Rectal smooth muscle tissue (tissue), 1 donor: ENCODE measurements around the gene FAM222B.
"Not testable (repeated sequence)": the region's sequence is repeated elsewhere in the genome, so short reads cannot be mapped to it uniquely, and the experiment has no call there.

Experiments
- H3K27ac ChIP-seq: one replicate; pipeline ENCODE4 v1.7.0; 2013; ENCODE audit warnings: low read depth, low read length, inconsistent platforms
- H3K27me3 ChIP-seq: one replicate; pipeline ENCODE4 v1.7.0; 2013; ENCODE audit warnings: low read length; ENCODE audit not compliant: control insufficient read depth, insufficient read depth
- H3K36me3 ChIP-seq: one replicate; pipeline ENCODE4 v1.7.0; 2013; ENCODE audit warnings: low read length; ENCODE audit not compliant: control insufficient read depth, insufficient read depth
- H3K4me1 ChIP-seq: one replicate; pipeline ENCODE4 v1.7.0; 2013; ENCODE audit warnings: low read length; ENCODE audit not compliant: control insufficient read depth, insufficient read depth
- H3K4me3 ChIP-seq: one replicate; pipeline ENCODE4 v1.7.0; 2013; ENCODE audit warnings: low read length
- H3K9ac ChIP-seq: one replicate; pipeline ENCODE4 v1.7.0; 2013; ENCODE audit warnings: low read length

FAM222B gene

GRCh38 chr17:28734712-28735241, 107.8 kb downstream of the FAM222B start:
- H3K27ac ChIP-seq: no peak overlapping the region
- H3K36me3 ChIP-seq: no peaks in the 10 kb centered on the region
- H3K27me3 ChIP-seq: no peaks in the 10 kb centered on the region
- no peak overlapping the region for H3K4me3 ChIP-seq
- H3K4me1 ChIP-seq: no peaks in the 10 kb centered on the region
- no peak overlapping the region for H3K9ac ChIP-seq

- no peak overlapping the region for H3K4me3 ChIP-seq
- H3K4me1 ChIP-seq: no peaks in the 10 kb centered on the region
- H3K9ac ChIP-seq: no peak overlapping the region
- H3K27ac ChIP-seq: no peak overlapping the region
- H3K36me3 ChIP-seq: no peaks in the 10 kb centered on the region
- H3K27me3 ChIP-seq: no peaks in the 10 kb centered on the region
Observed at GRCh38 chr17:28733346-28733745, 109.2 kb downstream of the FAM222B start.

- no peak overlapping the region for H3K27ac ChIP-seq
- no peaks in the 10 kb centered on the region for H3K36me3 ChIP-seq
- H3K9ac ChIP-seq: no peak overlapping the region
- H3K27me3 ChIP-seq: no peaks in the 10 kb centered on the region
- no peak overlapping the region for H3K4me3 ChIP-seq
- H3K4me1 ChIP-seq: peaks cover 6% of the 10 kb centered on the region
Observed at GRCh38 chr17:28729950-28730330, 112.7 kb downstream of the FAM222B start.

GRCh38 chr17:28728364-28729200, 114.0 kb downstream of the FAM222B start, which contains the start of gene NEK8:
NEK8 (plus strand) TSS chr17:28728788; CDS start chr17:28728814, 26 bp downstream.
- Histone ChIP-seq H3K27ac (peak within 1 kb of the TSS; percentile 98), H3K27me3 (no peaks in the 10 kb centered on the region), H3K4me3 (peak within 1 kb of the TSS; percentile 79), H3K9ac (peak within 1 kb of the TSS; percentile 92), H3K4me1 (peaks cover 6% of the 10 kb centered on the region), H3K36me3 (peaks cover 4% of the 10 kb centered on the region)

GRCh38 chr17:28726627-28727491, 115.7 kb downstream of the FAM222B start:
- Histone ChIP-seq H3K27me3 (no peaks in the 10 kb centered on the region), H3K4me1 (peaks cover 6% of the 10 kb centered on the region), H3K4me3 (peak overlapping the region; percentile 79), H3K27ac (no peak overlapping the region), H3K36me3 (peaks cover 18% of the 10 kb centered on the region), H3K9ac (peak overlapping the region; percentile 7)

GRCh38 chr17:28726226-28726626, 116.4 kb downstream of the FAM222B start, which contains the start of gene TLCD1:
TLCD1 (minus strand) TSS chr17:28726233; CDS start chr17:28726097, 136 bp downstream.
- H3K9ac ChIP-seq: peak within 1 kb of the TSS; percentile 13
- H3K4me1 ChIP-seq: peaks cover 11% of the 10 kb centered on the region
- no peak within 1 kb of the TSS for H3K27ac ChIP-seq
- peaks cover 18% of the 10 kb centered on the region for H3K36me3 ChIP-seq
- H3K27me3 ChIP-seq: no peaks in the 10 kb centered on the region
- H3K4me3 ChIP-seq: peak within 1 kb of the TSS; percentile 79

GRCh38 chr17:28725660-28726225, 116.8 kb downstream of the FAM222B start:
- Histone ChIP-seq H3K9ac (peak overlapping the region; percentile 13), H3K27me3 (no peaks in the 10 kb centered on the region), H3K4me3 (peak overlapping the region; percentile 60), H3K4me1 (peaks cover 16% of the 10 kb centered on the region), H3K27ac (no peak overlapping the region), H3K36me3 (peaks cover 18% of the 10 kb centered on the region)

GRCh38 chr17:28725166-28725659, 117.4 kb downstream of the FAM222B start:
- Histone ChIP-seq H3K9ac (peak overlapping the region; percentile 13), H3K27me3 (no peaks in the 10 kb centered on the region), H3K36me3 (peaks cover 18% of the 10 kb centered on the region), H3K27ac (no peak overlapping the region), H3K4me3 (peak overlapping the region; percentile 60), H3K4me1 (peaks cover 21% of the 10 kb centered on the region)

- no peak overlapping the region for H3K27ac ChIP-seq
- no peaks in the 10 kb centered on the region for H3K27me3 ChIP-seq
- H3K9ac ChIP-seq: no peak overlapping the region
- peaks cover 18% of the 10 kb centered on the region for H3K36me3 ChIP-seq
- no peak overlapping the region for H3K4me3 ChIP-seq
- H3K4me1 ChIP-seq: peaks cover 21% of the 10 kb centered on the region
Observed at GRCh38 chr17:28724500-28725165, 118.0 kb downstream of the FAM222B start.

GRCh38 chr17:28723836-28724499, 118.6 kb downstream of the FAM222B start:
- H3K4me3 ChIP-seq: not testable (repeated sequence)
- H3K4me1 ChIP-seq: peaks cover 23% of the 10 kb centered on the region

GRCh38 chr17:28723159-28723835, 119.3 kb downstream of the FAM222B start:
- no peak overlapping the region for H3K27ac ChIP-seq

More at GRCh38 chr17:28723836-28724499, 118.6 kb downstream of the FAM222B start:
- not testable (repeated sequence) for H3K27me3 ChIP-seq, H3K27ac ChIP-seq, H3K9ac ChIP-seq
- H3K36me3 ChIP-seq: peaks cover 18% of the 10 kb centered on the region

More at GRCh38 chr17:28723159-28723835, 119.3 kb downstream of the FAM222B start:
- Histone ChIP-seq H3K27me3 (no peaks in the 10 kb centered on the region), H3K9ac (no peak overlapping the region), H3K4me3 (no peak overlapping the region), H3K4me1 (peaks cover 28% of the 10 kb centered on the region), H3K36me3 (peaks cover 18% of the 10 kb centered on the region)
